Mesodermal cell (in vitro differentiated cells): ENCODE data around the gene GCHFR.

Experiments
- H3K27ac ChIP-seq: 2 replicates; pipeline ENCODE4 v1.7.0; 2013; ENCODE audit warnings: mild to moderate bottlenecking, low read depth, low read length, moderate library complexity; ENCODE audit not compliant: severe bottlenecking
- H3K36me3 ChIP-seq: 2 replicates; pipeline ENCODE4 v1.7.1; 2013; ENCODE audit warnings: mild to moderate bottlenecking, low read length, moderate library complexity; ENCODE audit not compliant: control insufficient read depth, insufficient read depth
- H3K4me1 ChIP-seq: one replicate; pipeline ENCODE4 v1.7.1; 2013; ENCODE audit warnings: mild to moderate bottlenecking, low read length; ENCODE audit not compliant: insufficient read depth, control insufficient read depth, poor library complexity, severe bottlenecking
- H3K4me3 ChIP-seq: 2 replicates; pipeline ENCODE4 v1.7.0; 2013; ENCODE audit warnings: low read length, control low read depth, mild to moderate bottlenecking; ENCODE audit not compliant: insufficient read depth, poor library complexity, severe bottlenecking; ENCODE audit errors: extremely low read depth
- H3K9me3 ChIP-seq: 2 replicates; pipeline ENCODE4 v1.7.1; 2013; ENCODE audit warnings: mild to moderate bottlenecking, low read length, moderate library complexity; ENCODE audit not compliant: control insufficient read depth
- WGBS, 2 experiments: methylation state at CpG; one replicate each; pipeline ENCODE4 v1.1.5; 2013; ENCODE audit warnings: missing lambda C conversion rate in 2 of 2; ENCODE audit not compliant: insufficient coverage in 2 of 2; 5-methylcytosine and 5-hydroxymethylcytosine counted together

The GCHFR gene

GRCh38 chr15:40812721-40813425 is 49.0 kb downstream of the GCHFR start:
- Histone ChIP-seq H3K4me1 (no peaks in the 10 kb centered on the region), H3K4me3 (no peak overlapping the region), H3K36me3 (peaks cover 31% of the 10 kb centered on the region), H3K9me3 (no peaks in the 10 kb centered on the region), H3K27ac (no peak overlapping the region)
- 88 to 93% methylated on average over 8 to 10 of the region's 12 CpGs for WGBS, 2 experiments

- Histone ChIP-seq H3K4me3 (no peak overlapping the region), H3K27ac (no peak overlapping the region), H3K36me3 (peaks cover 21% of the 10 kb centered on the region), H3K4me1 (no peaks in the 10 kb centered on the region), H3K9me3 (no peaks in the 10 kb centered on the region)
- WGBS, 2 experiments, result 96 to 100% methylated on average over 1 to 3 of the region's 4 CpGs
Measured at GRCh38 chr15:40815042-40815698, 51.3 kb downstream of the GCHFR start.
